Measurements from ENCODE around the gene FNDC3A.

Gene FNDC3A

GRCh38 chr13:48942131-48942530 lies 33.6 kb upstream of the FNDC3A start:
- POLR2A ChIA-PET: no interaction called here
- TF ChIP-seq, protein P1, sequence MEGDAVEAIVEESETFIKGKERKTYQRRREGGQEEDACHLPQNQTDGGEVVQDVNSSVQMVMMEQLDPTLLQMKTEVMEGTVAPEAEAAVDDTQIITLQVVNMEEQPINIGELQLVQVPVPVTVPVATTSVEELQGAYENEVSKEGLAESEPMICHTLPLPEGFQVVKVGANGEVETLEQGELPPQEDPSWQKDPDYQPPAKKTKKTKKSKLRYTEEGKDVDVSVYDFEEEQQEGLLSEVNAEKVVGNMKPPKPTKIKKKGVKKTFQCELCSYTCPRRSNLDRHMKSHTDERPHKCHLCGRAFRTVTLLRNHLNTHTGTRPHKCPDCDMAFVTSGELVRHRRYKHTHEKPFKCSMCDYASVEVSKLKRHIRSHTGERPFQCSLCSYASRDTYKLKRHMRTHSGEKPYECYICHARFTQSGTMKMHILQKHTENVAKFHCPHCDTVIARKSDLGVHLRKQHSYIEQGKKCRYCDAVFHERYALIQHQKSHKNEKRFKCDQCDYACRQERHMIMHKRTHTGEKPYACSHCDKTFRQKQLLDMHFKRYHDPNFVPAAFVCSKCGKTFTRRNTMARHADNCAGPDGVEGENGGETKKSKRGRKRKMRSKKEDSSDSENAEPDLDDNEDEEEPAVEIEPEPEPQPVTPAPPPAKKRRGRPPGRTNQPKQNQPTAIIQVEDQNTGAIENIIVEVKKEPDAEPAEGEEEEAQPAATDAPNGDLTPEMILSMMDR (IDR thresholded peaks at IDR 0.05; ENCODE audit: control extremely low read depth, extremely low read depth, low read depth, missing control alignments): no peak
- no peak for DNase-seq (ENCODE audit: extremely low spot score)
- CTCF ChIA-PET: no interaction called here

DNA sequence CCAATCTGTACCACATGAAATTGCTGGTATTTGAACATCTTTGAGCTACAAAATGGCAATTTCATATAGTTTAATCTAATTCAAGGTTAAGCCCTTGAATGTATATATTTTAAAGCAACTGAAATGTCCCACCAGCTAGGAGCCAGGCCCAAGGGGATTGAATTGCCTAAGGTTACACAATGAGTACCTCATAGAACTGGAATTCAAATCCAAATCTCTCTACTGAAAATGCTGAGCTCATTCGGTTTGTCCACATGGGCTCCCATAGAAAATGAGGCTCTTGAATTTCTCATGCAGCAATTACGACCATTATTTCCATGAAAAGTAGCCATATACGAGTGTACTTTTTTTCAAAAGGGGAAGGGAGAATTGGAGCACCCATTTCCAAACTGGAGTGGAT lies 31.5 kb upstream of the FNDC3A start:
- TF ChIP-seq, protein P1 (IDR thresholded peaks at IDR 0.05; ENCODE audit: control extremely low read depth, extremely low read depth, low read depth, missing control alignments): no peak
- ChIA-PET POLR2A (no interaction called here), CTCF (no interaction called here)
- DNase-seq (ENCODE audit: extremely low spot score): no peak

GRCh38 chr13:48945626-48946025 lies 30.1 kb upstream of the FNDC3A start:
- no peak for DNase-seq (ENCODE audit: extremely low spot score)
- POLR2A ChIA-PET: no interaction called here
- TF ChIP-seq, protein P1 (IDR thresholded peaks at IDR 0.05; ENCODE audit: control extremely low read depth, extremely low read depth, low read depth, missing control alignments): no peak
- CTCF ChIA-PET: no interaction called here

GRCh38 chr13:48946163-48946562 lies 29.5 kb upstream of the FNDC3A start:
- TF ChIP-seq, protein P1 (IDR thresholded peaks at IDR 0.05; ENCODE audit: control extremely low read depth, extremely low read depth, low read depth, missing control alignments): no peak
- DNase-seq (ENCODE audit: extremely low spot score): no peak
- ChIA-PET CTCF (no interaction called here), POLR2A (no interaction called here)

DNA sequence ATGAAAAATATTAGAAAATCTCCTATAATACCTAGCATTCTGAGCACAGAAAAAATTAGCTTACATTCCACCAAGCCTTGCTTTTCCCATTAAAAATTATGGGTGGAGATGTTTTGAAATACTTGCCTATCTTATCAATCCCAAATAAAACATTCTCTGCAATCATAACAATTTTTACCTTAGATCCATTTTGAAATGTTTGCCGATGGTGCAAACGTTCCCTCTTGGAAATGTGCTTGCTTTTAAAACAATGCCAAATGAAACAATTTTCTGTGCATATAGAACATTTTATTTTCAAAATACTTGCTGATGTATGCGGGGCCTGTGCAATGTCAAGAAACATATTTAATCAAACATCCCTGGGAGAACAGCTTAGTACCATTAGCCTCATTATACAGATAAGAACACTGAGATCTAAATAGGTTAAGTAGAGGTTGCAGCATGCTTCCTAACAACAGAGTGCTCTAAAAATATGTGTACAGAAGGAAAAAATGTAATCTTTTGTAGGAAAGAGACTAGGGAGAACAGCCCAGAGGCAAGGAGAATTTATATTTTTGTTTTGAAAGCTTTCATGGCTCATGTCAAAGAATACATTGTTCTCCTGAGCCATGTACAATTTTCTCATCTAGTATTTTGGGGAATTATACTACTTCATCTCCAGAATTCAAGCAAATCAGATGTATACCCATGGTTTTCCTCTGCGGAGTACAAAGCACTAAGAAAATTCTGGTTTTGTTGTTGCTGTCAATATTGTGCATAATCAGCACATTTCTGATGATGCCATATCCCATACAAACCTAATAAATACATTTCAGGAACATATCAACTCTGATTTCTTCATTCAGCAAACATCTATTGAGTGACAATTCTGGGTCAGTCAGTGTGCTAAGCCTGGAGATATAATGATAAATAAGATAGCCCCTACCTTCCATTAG lies 25.9 kb upstream of the FNDC3A start:
- TF ChIP-seq, protein P1 (IDR thresholded peaks at IDR 0.05; ENCODE audit: control extremely low read depth, extremely low read depth, low read depth, missing control alignments): no peak
- POLR2A ChIA-PET: no interaction called here
- no peak for DNase-seq (ENCODE audit: extremely low spot score)
- CTCF ChIA-PET: no interaction called here

- ChIA-PET POLR2A (no interaction called here), CTCF (no interaction called here)
- TF ChIP-seq, protein P1 (IDR thresholded peaks at IDR 0.05; ENCODE audit: control extremely low read depth, extremely low read depth, low read depth, missing control alignments): no peak
- DNase-seq (ENCODE audit: extremely low spot score): no peak
These were observed 25.2 kb upstream of the FNDC3A start for GRCh38 chr13:48950501-48950875.

Measured in GM10248 (cell line).